GM18861 (cell line): ENCODE measurements around the gene SLC8B1.

Experiments used
- ATAC-seq: cut with Tn5 transposase; IDR thresholded peaks from one replicate; pipeline ENCODE4 v1.9.1; 2021; ENCODE audit not compliant: unreplicated experiment

Gene SLC8B1

DNA sequence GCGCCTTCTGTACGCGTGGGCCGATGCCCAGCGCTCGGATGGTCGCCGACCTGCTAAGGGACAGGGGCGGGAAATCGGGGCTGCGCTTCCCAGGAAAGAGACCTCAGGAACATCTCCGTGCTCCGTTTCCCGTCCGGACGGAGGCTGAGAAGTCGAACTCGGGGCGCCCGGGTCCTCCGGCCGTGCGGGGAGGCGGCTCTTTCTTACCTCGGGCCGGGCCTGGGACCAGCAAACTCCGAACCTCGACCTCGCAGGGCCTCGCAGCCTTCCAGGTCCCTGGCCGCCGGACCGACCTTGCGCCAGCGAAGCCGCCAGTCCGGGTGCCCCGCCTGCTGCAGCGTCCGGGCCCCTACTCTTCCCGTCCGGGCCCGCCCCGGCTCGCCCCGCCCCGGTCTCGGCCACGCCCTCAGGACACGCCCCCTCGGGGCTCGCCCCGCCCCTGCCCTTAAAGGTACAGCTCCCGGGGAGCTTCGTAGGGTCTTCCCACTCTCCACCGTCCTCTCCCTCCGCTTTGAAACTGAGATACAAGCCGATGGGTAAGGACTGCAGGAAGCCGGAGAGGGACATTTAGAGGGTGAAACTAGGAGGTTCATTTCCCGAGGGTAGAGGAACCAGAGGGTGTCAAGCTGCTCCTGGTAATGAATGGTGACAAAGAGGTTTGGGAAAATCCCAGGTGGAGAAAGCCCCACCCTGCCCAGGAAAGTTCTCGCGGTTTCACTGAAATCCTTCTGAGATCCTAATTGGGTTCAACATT lies at the start of gene SLC8B1:
Gene SLC8B1 (minus strand): TSS at position 324 of the 754 bp plus-strand sequence. CDS start 2,231 bp downstream, outside the sequence.
- ATAC-seq, result peak; percentile 83

DNA sequence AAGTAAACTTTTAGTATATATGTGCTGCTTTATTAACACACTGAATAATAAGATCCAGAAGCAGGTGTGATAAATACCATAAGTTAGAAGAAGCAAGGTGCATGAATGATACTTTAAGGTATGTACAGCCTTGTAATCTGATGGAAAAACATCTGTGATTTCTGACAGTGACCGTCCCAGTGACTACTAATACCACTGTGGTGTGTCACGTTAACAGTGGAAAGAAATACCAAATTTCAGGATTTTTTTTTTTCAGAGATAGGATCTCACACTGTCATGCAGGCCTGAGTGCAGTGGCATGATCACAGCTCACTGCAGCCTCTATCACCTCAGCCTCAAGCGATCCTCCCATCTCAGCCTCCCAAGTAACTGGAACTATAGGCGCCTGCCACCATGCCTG lies 47.3 kb upstream of the SLC8B1 start:
- no peak for ATAC-seq

DNA sequence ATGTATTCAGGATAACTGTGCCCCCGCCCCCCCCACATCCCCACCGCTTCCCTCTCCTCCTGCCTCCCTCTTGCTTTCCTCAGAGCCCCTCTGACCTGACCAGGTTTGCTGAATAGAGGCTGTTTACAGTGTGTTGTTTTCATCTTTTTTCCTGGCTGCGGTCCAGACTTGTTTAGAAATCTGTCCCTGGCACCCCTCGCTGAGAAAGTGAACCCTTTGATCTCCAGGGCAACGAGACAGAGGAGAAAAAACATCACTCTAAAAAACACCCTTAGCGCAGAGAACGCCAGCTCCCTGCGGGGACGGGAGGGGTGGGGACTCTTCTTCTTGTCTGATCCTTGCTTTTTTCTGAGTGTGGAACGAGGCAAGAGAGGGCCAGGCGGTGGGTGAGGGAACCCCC lies 46.3 kb upstream of the SLC8B1 start:
- ATAC-seq, result no peak

DNA sequence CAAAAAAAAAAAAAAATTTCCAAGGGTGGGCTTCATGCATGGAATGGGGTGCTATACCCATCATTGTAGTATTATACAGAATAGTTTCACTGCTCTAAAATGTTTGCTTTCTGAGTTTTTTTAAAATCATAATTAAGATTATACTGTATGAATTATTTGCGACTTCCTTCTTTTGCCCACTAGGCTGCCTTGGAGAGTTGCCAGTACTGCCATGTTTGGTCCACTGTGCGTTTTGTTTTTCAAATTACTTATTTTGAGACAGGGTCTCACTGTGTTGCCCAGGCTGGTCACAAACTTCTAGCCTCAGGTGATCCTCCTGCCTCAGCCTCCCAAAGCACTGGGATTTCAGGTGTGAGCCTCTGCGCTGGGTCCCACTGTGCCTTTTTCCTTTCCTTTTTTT lies 43.4 kb upstream of the SLC8B1 start:
- ATAC-seq, result no peak

DNA sequence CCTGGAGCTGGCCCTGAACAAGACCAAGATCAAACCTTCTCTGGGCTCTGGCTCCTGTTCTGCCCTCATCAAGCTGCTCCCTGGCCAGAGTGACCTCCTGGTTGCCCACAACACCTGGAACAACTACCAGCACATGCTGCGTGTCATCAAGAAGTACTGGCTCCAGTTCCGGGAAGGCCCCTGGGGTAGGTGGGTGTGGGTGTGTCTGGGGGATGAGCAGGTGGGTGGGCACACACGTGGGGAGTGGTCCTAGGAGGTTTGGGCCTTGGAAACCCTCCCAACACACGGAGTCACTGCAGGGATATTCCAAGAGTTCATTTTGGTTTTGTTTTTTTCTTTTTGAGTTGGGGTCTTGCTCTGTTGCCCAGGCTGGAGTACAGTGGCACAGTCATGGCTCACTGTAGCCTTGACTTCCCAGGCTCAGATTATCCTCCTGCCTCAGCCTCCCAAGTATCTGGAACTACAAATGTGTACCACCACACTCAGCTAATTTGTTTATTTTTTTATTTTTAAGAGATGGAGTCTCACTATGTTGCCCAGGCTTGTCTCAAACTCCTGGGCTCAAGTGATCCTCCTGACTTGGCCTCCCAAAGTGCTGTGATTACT lies 40.0 kb upstream of the SLC8B1 start:
- no peak for ATAC-seq

DNA sequence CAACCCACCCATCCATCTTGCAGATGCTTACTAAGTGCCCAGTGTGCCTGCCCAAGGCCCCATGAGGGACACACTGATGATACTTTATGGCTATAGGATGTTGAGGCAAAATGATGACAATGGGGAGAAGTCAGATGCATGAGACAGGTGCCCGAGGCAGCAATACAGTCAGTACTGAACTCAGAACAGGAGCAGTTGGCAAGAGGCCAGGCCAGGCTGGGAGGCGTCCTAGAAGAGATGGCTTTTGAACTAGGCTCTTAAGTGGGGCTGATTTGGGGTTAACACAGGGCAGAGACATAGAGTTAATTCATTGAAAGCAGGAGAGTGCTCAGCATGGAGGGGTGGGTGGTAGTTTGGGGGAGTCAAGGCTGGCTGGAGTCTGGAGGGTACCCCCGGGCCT lies 39.1 kb upstream of the SLC8B1 start:
- ATAC-seq, result no peak

DNA sequence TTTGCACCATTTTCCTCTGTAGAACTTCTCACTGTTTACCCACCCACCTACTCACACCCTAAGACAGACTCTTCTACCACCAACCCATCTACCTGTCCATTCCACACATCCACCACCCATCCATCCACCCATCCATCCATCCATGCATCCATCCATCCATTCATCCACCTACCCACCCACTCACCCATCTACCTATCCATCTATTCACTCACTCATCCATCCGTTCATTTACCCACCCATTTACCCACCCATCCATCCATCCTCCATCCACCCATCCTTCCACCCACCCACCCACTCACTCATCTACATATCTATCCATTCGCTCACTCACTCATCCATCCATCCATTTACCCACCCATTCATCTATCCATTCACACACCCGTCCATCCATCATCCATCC lies 38.5 kb upstream of the SLC8B1 start:
- ATAC-seq, result no peak

DNA sequence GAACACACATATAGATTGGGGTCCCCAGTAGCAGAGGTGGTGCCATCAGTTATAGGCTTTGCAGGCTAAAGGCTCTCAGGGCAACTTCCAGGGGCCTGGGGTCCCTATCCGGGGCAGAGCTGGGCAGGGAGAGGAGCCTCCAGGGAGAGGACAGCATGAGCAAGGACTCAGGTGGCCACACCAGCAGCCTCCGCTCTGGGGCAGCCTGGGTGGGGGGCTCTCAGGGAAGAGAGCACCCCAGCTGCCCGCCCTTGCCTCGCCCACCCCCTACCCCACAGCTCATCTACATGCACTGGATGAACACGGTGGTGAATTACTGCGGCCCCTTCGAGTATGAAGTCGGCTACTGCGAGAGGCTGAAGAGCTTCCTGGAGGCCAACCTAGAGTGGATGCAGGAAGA lies 37.5 kb upstream of the SLC8B1 start:
- ATAC-seq, result no peak

DNA sequence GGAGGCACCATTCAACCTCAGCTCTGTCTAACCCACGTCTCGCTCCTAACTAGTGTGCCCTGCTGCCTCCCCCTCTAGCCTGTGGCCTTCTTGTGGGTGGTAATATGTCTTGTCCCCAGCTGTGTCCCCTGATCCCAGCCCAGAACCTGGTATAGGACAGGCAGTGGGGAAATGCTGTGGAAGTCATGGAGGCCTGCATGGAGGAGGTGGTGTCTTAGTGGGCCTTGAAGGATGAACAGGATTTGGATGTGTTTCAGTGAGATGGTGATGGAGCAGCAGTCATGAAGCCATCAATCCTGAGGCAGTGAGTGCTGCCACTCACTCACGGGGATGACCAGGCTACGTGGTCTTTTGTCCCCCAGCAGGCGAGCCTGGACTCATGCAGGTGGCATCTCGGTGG lies 36.9 kb upstream of the SLC8B1 start:
- no peak for ATAC-seq

DNA sequence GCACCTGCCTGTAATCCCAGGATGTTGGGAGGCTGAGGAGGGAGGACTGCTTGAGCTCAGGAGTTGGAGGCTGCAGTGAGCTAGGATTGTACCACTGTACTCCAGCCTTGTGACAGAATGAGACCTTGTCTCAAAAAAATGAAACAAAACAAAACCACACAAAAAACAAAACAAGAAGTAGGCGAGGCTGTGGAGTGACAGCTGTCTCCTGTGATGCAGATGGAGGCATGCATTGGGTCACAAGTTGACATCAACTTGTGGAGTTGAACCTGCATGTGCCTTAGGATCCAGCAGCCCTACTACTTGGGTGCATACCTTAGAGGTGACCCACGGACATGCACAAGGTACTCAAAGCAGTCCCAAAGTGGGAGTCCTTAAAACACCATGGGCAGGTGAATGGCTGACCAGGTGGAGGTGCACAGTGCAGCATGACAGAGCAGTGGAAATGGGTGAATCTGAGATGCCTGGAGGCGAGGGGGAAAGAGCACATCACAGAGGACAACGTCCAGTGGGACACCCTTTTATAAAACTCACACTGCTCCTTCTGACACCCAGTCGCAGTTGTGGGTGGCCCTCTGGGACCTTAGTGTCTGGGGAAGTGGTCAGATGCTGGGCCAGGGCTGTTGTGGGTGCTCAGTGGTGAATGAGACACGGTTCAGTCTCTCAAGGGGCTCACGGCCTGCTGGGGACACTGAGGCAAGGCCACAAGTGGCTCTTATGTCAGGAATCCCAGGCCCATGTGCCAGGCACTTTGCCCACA lies 36.2 kb upstream of the SLC8B1 start:
- no peak for ATAC-seq

DNA sequence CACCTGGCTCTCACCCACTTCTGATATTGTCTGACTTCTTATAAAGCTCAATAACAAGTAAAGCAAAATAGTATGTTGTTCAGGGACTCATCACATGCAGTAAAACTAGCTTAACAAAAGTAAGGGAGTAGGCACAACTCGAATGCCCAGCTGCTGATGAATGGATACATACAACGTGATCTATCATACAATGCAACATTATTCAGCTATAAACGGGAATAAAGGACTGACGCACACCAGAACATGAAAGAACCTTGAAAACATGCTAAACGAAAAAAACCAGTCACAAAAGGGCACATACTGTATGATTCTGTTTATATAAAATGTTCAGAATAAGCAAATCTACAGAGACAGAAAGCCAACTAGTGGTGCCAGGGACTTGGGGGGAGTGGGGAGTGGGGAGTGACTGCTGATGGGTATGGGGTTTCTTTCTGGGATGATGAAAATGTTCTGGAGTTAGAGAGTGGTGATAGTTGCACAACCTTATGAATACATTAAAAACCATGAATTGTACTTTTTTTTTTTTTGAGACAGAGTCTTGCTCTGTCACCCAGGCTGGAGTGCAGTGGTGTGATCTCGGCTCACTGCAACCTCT lies 34.6 kb upstream of the SLC8B1 start:
- no peak for ATAC-seq

DNA sequence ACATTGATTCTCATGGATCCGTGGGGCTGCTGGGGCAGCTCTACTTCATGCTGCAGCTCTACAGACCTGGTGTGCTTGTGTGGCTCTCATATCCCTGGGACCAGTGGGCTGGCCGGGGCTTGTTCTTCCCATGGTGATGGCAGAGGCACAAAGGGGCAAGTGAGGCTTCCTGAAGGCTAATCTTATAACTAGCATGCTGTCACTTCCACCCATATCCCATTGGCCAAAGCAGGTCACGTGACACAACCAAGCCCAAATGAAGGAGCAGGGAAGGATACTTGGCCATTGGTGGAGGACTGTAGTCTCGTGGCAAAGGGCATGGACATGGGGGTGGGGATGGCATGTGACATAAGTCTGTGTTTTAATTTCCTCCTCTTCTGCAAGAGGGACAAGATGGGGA lies 33.4 kb upstream of the SLC8B1 start:
- ATAC-seq, result no peak

DNA sequence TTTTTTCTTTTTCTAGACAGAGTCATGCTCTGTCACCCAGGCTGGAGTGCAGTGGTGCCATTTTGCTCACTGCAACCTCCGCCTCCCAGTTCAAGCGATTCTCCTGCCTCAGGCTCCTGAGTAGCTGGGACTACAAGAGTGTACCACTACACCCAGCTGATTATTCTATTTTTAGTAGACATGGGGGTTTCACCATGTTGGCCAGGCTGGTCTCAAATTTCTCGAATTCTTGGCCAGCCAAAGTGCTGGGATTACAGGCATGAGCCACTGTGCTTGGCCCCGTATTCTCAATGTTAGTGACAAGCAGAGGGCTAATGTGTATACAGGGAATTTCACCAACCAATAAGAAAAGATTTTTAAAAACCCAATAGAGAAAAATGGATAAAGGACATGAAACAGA lies 31.9 kb upstream of the SLC8B1 start:
- ATAC-seq, result no peak

DNA sequence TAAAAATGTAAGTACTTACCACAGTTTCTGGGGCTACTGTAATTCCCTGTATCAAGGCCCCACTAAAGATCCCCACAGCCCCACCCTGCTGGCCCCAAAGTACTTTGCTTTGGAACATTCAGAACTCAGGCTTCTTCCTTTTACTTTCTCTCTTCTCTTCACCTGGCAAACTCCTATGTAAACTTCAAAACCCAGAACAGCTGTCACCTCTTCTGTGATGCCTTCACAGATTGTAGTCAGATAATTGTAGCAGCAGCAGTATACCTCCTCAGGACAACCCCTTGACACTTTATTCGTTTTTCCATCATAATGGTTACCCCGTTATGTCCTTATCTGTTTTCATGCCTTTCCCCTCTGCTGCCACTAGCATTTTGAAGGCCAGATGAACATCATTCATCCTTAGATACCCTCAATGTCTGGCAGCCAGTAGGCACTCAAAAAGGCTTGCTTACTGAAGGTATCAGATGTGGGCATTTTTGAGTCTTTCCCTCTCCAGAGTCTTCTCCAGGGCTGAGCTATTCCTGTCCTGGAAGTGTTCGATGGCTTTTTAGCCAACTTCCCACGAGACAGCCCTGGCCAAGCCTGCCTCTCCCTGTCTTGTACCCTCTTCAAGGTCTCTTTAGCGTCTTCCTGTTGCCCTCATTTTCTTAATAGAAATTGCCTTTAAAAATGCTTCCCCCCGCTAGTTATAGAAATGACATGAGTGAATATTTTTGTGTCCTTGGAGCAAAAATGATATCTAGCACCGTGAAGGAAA lies 30.9 kb upstream of the SLC8B1 start:
- ATAC-seq, result no peak

DNA sequence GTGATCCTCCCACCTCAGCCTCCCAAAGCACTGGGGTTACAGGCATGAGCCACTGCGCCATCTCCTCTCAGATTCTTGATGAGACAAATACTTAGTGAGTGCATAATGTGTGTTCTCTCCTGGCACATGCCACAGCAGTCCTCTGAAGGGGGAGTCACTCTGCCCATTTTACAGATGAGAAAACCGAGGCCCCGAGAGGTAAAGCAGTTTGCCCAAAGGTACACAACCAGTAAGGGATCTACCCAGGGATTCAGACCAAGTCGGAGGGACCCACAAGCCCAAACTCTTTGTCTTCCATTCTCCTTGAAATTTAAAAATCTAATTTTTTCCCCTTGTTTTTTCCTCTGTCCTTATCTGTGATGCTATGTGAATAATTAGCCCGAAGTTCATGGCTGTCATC lies 29.8 kb upstream of the SLC8B1 start:
- ATAC-seq, result no peak

DNA sequence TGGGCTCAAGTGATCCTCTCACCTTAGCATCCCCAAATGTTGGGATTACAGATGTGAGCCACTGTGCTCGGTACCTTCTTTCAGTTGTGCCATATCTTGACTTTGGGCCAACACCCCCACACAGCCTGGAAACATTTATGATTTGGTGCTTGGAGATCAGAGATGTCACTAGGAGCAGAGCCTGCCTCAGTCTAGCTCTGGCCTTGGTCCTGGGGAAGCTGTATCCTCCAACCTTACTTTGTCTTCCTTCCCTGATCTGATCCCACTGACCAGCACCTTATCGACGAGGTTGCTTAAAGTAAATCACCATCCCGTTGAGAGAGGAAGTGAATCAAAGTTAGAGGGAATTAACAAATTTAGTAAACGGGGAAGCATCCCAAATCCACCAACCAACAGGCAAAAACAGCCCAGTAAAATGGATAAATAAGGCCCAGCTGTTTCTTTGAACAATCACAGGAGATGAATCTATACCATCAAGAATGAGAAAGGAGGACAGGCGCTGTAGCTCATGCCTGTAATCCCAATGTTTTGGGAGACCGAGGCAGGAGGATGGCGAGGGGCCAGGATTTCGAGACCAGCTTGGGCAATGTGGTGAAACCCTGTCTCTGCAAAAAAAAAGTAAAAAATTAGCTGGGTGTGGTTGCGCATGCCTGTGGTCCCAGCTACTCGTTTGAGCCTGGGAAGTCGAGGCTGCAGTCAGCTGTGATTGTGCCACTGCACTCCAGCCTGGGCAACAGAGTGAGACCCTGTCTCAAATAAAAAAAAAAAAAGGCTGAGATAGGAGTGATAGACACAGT lies 26.9 kb upstream of the SLC8B1 start:
- ATAC-seq, result no peak

DNA sequence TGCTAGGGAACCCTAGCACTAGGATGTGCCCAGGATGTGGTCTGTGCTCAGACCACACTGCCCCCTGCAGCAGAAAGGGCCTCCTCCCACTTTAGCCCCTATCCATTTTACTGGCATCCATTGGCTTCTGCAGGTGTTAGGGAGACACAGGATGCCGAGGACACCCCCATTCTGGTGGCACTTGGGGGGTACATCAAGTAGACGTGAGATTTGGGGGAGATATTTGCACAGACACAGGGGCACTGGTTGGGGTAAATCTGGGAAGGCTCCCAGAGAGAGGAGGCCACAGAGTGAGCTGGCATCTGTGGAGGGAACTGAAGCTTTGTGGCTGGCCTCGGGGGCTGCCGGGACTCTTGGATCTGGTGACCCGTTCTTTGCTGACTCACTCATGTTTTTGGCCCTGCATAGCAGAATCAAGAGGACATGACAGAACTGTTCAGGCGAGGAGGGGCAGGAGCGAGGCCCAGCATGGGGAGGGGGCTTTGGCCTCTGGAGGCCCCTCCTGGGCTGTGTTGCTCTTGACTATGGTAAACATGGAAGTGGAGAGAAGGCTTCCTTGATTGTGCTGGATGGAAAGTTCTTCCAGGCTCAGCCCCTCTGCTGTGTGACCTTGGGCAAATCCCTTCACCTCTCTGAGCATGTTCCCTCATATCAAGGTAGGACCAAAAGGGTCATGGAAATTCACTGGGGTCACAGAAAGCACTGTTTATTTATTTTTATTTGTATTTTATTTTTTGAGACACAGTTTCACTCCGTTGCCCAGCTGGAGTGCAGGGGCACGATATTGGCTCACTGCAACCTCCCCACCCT lies 25.2 kb upstream of the SLC8B1 start:
- ATAC-seq, result no peak

DNA sequence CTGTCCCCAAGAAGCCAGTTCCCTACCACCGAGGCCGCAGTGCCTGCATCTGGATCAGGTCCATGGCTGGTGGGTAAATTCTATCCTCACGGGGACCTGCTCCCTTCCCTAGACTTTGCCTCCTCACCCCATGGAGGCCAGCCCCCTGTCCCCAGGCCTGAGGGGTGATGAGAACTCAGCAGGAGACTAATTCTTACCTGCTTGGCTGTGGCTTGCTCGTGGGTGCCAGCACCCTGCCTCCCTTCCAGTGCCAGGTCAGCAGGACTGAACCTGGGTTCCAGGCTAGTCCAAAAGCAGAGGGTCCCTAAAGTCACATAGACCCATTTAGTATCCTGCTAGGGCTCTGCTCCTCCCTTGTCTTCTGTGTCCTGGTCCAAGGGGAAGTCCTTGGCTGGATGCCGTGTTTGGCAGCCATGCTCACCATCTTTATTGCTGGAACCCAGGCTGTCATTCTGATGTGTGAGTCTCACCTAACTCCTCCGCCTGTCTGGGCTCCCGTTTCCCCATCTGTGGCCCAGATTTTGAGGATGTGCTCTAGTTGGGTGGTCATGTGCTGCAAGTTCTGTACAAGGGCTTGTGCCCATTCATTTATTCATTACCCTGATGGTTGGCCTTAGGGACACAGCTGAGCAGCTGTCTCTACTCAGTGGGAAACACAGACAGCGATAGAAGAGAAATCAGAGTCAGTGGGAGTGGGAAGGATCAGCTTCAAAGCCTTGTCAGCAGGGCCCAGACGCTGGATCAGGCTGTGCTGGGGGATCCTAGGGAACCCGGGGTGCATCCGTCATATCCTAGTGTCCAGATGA lies 24.4 kb upstream of the SLC8B1 start:
- ATAC-seq, result no peak
